PC-3 (cell line): ENCODE measurements around the gene TMEM164. TPM values are rescaled to one million over a fixed set of nuclear protein-coding genes. Genes with fewer than 3 reads are reported as not detected.

Experiments used
- ATAC-seq: fragments of 200-7000 bp; cut with Tn5 transposase; 2 replicates; pipeline ENCODE4 v1.9.1; 2020; ENCODE audit warnings: mild to moderate bottlenecking, moderate library complexity
- BruUV-seq: library from RNA; stranded (reverse); fragments of 400-500 nt; replicated peaks from 2 replicates; lab custom pipeline; 2021; lab: Mats Ljungman, UMichigan
- CTCF ChIA-PET: fragments of 300-600 bp; sonication (Branson Sonifier 250); formaldehyde crosslinking; loops from one replicate; lab custom pipeline; 2022; ENCODE audit warnings: antibody characterized with exemption; lab: Charles Lee
- POLR2A ChIA-PET: fragments of 300-600 bp; sonication (Branson Sonifier 250); formaldehyde crosslinking; loops from one replicate; lab custom pipeline; 2022; ENCODE audit warnings: antibody characterized with exemption; ENCODE audit not compliant: unreplicated experiment; lab: Charles Lee
- DNase-seq: peaks from one replicate; pipeline ENCODE4 v3.0.0-alpha.2; 2015
- H2AFZ ChIP-seq: fragments of 300-600 bp; sonication (generic); 2 replicates; pipeline ENCODE4 v1.6.0; 2016; ENCODE audit warnings: antibody characterized with exemption, low read length
- H3F3A ChIP-seq: fragments of 300-600 bp; sonication (generic); one replicate; pipeline ENCODE4 v1.6.0; 2017; ENCODE audit warnings: antibody characterized with exemption, low read length, control low read depth, mild to moderate bottlenecking; ENCODE audit not compliant: unreplicated experiment
- H3K27ac ChIP-seq: fragments of 300-600 bp; sonication (generic); 2 replicates; pipeline ENCODE4 v1.5.1; 2016; ENCODE audit warnings: mild to moderate bottlenecking, low read length
- H3K27me3 ChIP-seq: fragments of 300-600 bp; sonication (generic); 2 replicates; pipeline ENCODE4 v1.6.1; 2016; ENCODE audit warnings: low read length, mixed read lengths
- H3K36me3 ChIP-seq: fragments of 300-600 bp; sonication (generic); 2 replicates; pipeline ENCODE4 v1.6.1; 2016; ENCODE audit warnings: low read depth, mixed run types, low read length, mixed read lengths
- H3K4me1 ChIP-seq: fragments of 300-600 bp; sonication (generic); 2 replicates; pipeline ENCODE4 v1.5.1; 2016; ENCODE audit warnings: low read length; ENCODE audit not compliant: insufficient read depth
- H3K4me2 ChIP-seq: fragments of 300-600 bp; sonication (generic); 2 replicates; pipeline ENCODE4 v1.6.0; 2016; ENCODE audit warnings: low read length
- H3K4me3 ChIP-seq: fragments of 300-600 bp; sonication (generic); 2 replicates; pipeline ENCODE4 v1.5.1; 2016; ENCODE audit warnings: mild to moderate bottlenecking, low read length, mixed read lengths
- H3K79me2 ChIP-seq: fragments of 300-600 bp; sonication (generic); 2 replicates; pipeline ENCODE4 v1.6.1; 2017; ENCODE audit warnings: low read length, mixed read lengths
- H3K9ac ChIP-seq: fragments of 300-600 bp; sonication (generic); 2 replicates; pipeline ENCODE4 v1.6.0; 2016; ENCODE audit warnings: mild to moderate bottlenecking, low read length
- H3K9me2 ChIP-seq: fragments of 300-600 bp; sonication (generic); replicated peaks from 2 replicates; pipeline ENCODE4 v1.6.1; 2016; ENCODE audit warnings: mixed run types, low read length, mixed read lengths
- H3K9me3 ChIP-seq: fragments of 300-600 bp; sonication (generic); 2 replicates; pipeline ENCODE4 v1.6.1; 2016; ENCODE audit warnings: low read length, mixed read lengths
- H4K20me1 ChIP-seq: fragments of 300-600 bp; sonication (generic); 2 replicates; pipeline ENCODE4 v1.6.1; 2016; ENCODE audit warnings: low read length, mixed read lengths
- EZH2 ChIP-seq: fragments of 300-600 bp; sonication (generic); IDR thresholded peaks from one replicate; pipeline ENCODE4 v1.6.1; 2017; ENCODE audit warnings: antibody characterized with exemption, mild to moderate bottlenecking, low read length; ENCODE audit not compliant: unreplicated experiment
- EZH2phosphoT487 ChIP-seq: fragments of 300-600 bp; sonication (generic); IDR thresholded peaks from 2 replicates; pipeline ENCODE4 v1.6.1; 2018; ENCODE audit warnings: mild to moderate bottlenecking, antibody characterized with exemption, low read length, borderline replicate concordance
- intact Hi-C: fragments of 100-400 bp; cut with micrococcal nuclease; formaldehyde crosslinking; loops from 2 replicates; pipeline ENCODE4 v1.9.0; 2023
- total RNA-seq: library from RNA; depleted of rRNA; stranded (reverse); fragments of >200 nt; gene quantifications from 2 replicates; pipeline ENCODE4 v1.2.3, GENCODE V29; 2014
- TF ChIP-seq, protein P1 (sequence below): fragments of 300-600 bp; sonication (generic); conservative IDR thresholded peaks from 2 replicates; pipeline ENCODE4 v1.5.1; 2017; ENCODE audit warnings: antibody characterized with exemption, low read depth, mild to moderate bottlenecking, low read length

TMEM164 gene
- total RNA-seq, 1 experiment from 2014 or later = 26.6 TPM

DNA sequence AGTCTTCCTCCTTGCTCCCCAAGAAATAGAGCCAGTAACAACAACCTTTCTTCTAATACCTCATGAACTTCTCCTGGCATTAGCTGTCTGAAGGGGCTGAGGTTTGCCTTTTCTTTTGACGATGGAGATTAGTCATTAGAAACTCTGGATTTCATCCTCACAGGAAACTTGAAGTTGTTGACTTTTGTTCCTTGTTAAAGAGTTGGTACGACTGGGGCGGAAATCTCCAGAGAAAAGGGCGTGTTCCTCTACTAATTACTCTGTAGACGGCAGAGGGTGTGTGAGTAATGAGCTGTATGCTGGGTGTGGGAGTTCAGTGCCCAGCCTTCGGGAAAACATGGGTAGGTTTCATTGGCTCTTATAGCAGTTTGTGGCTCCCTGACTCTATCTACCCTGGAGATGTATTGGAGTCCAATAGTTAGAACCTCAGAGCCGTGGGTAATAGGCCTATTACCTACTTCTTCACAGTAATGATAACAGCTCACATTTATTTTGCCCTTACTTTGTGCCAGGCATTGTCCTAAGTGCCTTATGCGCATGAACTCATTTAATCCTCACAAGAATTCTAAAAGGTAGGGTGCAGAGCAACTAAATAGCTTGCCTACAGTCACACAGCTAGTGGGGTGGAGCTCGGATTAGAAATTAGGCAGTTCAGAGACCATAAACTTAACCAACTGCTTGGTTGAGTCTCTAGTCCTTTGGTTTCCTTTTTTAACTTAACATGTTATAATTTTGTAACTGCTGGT is 23.4 kb downstream of the TMEM164 start:
- no peaks in the 10 kb centered on the region for H3K79me2 ChIP-seq
- H3K27me3 ChIP-seq = no peaks in the 10 kb centered on the region
- 0 out of 2 replicates have a peak, but pooled peaks cover 3% of the 10 kb centered on the region for H3K36me3 ChIP-seq
- no peak for TF ChIP-seq EZH2
- no peak for TF ChIP-seq EZH2phosphoT487
- TF ChIP-seq, protein P1, sequence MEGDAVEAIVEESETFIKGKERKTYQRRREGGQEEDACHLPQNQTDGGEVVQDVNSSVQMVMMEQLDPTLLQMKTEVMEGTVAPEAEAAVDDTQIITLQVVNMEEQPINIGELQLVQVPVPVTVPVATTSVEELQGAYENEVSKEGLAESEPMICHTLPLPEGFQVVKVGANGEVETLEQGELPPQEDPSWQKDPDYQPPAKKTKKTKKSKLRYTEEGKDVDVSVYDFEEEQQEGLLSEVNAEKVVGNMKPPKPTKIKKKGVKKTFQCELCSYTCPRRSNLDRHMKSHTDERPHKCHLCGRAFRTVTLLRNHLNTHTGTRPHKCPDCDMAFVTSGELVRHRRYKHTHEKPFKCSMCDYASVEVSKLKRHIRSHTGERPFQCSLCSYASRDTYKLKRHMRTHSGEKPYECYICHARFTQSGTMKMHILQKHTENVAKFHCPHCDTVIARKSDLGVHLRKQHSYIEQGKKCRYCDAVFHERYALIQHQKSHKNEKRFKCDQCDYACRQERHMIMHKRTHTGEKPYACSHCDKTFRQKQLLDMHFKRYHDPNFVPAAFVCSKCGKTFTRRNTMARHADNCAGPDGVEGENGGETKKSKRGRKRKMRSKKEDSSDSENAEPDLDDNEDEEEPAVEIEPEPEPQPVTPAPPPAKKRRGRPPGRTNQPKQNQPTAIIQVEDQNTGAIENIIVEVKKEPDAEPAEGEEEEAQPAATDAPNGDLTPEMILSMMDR = no peak
- no TSS peak for BruUV-seq
- peak overlapping the region; percentile 3; the same call in 1 of the 2 replicates for H3K9ac ChIP-seq
- H4K20me1 ChIP-seq = no peaks in the 10 kb centered on the region
- intact Hi-C loops = loop anchor here (1.0 to 10.0 kb wide), 3 partner anchors 21 to 99 kb away; no protein-coding TSS in a partner anchor
- POLR2A ChIA-PET = no interaction called here
- H3K9me2 ChIP-seq = no peaks in the 10 kb centered on the region
- H3K4me1 ChIP-seq = peaks cover 19% of the 10 kb centered on the region
- H3K4me3 ChIP-seq = no peak overlapping the region
- peak; percentile 62 for DNase-seq
- H2AFZ ChIP-seq = peak overlapping the region; percentile 8; the same call in 1 of the 2 replicates
- peak overlapping the region; percentile 65 for H3K4me2 ChIP-seq
- CTCF ChIA-PET = interaction anchor here (0.6 to 1.1 kb wide), 4 partner anchors 22 to 135 kb away, joined by 3 to 7 read pairs (median 4); no protein-coding TSS in a partner anchor
- no peaks in the 10 kb centered on the region for H3F3A ChIP-seq
- H3K27ac ChIP-seq = peak overlapping the region; percentile 77
- peak; percentile 94 for ATAC-seq
- no peaks in the 10 kb centered on the region for H3K9me3 ChIP-seq

DNA sequence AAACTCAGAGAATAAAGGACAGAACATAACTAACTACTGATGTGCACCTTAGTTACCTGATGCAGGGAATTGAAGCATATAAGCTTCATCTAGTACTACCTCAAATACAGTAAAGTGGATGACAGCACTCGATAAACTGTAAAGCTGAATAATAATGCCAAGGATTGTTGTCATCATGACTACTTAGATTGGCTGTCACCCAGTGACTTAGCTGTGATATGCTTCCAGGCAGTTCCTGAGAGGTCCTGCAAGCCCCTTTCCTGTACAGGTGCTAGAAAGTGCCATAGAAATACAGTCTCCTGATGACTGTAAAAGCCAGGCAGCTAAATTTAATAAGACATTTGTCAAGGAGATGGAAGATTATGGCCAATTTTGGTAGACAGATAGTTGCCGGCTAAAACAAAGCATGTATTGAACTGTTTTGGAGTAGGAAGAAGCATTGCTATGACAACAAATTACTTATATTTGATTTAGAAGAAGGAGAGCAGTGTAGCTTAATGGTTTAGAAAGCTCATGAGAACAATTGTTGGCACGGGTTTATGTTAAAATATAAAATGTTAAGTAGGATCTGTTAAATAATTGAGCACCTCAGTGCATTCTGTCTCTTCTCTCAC is 29.7 kb downstream of the TMEM164 start:
- Histone ChIP-seq H3K9ac (no peak overlapping the region), H2AFZ (no peak overlapping the region), H3K4me2 (no peak overlapping the region), H3K36me3 (no peaks in the 10 kb centered on the region), H3K79me2 (peaks cover 4% of the 10 kb centered on the region; the same call in 1 of the 2 replicates), H3K27ac (no peak overlapping the region), H3K9me2 (no peaks in the 10 kb centered on the region), H3K27me3 (no peaks in the 10 kb centered on the region), H3K4me3 (no peak overlapping the region), H3F3A (no peaks in the 10 kb centered on the region), H3K9me3 (no peaks in the 10 kb centered on the region), H3K4me1 (peaks cover 13% of the 10 kb centered on the region; the same call in 1 of the 2 replicates), H4K20me1 (no peaks in the 10 kb centered on the region)
- TF ChIP-seq EZH2 (no peak), EZH2phosphoT487 (no peak)
- TF ChIP-seq, protein P1 = no peak
- BruUV-seq = no TSS peak
- DNase-seq (peak; percentile 38), ATAC-seq (peak; percentile 78)
- intact Hi-C loops = no loop called here
- CTCF ChIA-PET = interaction anchor here (0.9 kb wide), 1 partner anchor 114 kb away, joined by 5 read pairs; no protein-coding TSS in a partner anchor
- POLR2A ChIA-PET = no interaction called here
